Testis (tissue), 2 donors: ENCODE results near the gene SYCP1.
A peak's percentile ranks its signal among the peaks of the same experiment; 100 is the strongest.

Source experiments
- POLR2A ChIP-seq: fragments of 450-650 bp; IDR thresholded peaks from one replicate; pipeline ENCODE4 v1.6.1; 2017; ENCODE audit warnings: antibody characterized with exemption, mild to moderate bottlenecking, moderate library complexity
- TF ChIP-seq, protein P1 (sequence below), 3 experiments: fragments of 450-650 bp in 2 of 3; fragments of 200-600 bp in 1 of 3; sonication (generic) in 1 of 3; IDR thresholded peaks; one replicate each; pipeline ENCODE4 v1.5.1; 2016 to 2019; ENCODE audit warnings: antibody characterized with exemption in 3 of 3, mild to moderate bottlenecking in 2 of 3, moderate library complexity in 1 of 3

DNA sequence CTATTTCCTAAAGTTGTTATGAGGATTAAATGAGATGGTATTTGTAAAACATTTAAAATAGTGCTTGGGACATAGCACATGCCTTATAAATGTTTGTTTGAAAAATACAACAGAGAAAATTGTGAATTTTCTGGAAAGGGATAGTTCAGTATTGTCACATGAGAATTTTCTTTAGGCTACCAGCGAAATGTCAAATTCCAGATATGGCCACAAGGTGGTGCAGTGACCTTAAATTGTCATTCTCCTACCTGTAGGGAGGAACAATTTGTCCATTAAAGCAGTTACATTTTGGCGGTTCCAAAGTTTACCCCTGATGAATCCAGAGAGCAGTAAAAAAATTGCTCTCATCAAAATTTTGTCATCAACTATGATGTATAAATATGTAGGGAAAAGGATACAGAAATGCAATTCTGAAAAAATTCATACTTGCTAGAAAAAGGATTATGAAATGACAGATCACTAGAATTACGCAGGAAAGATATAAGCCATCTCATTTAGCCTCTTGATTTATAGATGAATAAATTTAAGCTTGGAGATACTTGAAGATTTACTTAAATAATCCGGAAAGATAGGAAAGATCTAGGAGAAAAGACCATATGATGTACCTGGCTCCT lies 124.7 kb downstream of the SYCP1 start:
- TF ChIP-seq, protein P1, sequence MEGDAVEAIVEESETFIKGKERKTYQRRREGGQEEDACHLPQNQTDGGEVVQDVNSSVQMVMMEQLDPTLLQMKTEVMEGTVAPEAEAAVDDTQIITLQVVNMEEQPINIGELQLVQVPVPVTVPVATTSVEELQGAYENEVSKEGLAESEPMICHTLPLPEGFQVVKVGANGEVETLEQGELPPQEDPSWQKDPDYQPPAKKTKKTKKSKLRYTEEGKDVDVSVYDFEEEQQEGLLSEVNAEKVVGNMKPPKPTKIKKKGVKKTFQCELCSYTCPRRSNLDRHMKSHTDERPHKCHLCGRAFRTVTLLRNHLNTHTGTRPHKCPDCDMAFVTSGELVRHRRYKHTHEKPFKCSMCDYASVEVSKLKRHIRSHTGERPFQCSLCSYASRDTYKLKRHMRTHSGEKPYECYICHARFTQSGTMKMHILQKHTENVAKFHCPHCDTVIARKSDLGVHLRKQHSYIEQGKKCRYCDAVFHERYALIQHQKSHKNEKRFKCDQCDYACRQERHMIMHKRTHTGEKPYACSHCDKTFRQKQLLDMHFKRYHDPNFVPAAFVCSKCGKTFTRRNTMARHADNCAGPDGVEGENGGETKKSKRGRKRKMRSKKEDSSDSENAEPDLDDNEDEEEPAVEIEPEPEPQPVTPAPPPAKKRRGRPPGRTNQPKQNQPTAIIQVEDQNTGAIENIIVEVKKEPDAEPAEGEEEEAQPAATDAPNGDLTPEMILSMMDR (IDR thresholded peaks at IDR 0.05), result peak; percentile 78 to 89 (median 79)
- no peak for TF ChIP-seq POLR2A
